Activated naive CD8-positive, alpha-beta T cell (primary cell): ENCODE results near the gene EPHB1.
"Not testable (repeated sequence)": the region's sequence is repeated elsewhere in the genome, so short reads cannot be mapped to it uniquely, and the experiment has no call there.

Source experiments
- H3K27ac Mint-ChIP-seq: one replicate; pipeline ENCODE4 v1.8.0; 2021; ENCODE audit warnings: mixed read lengths
- H3K27me3 Mint-ChIP-seq: one replicate; pipeline ENCODE4 v1.8.0; 2021; ENCODE audit warnings: mixed read lengths
- H3K36me3 Mint-ChIP-seq: one replicate; pipeline ENCODE4 v1.8.0; 2021; ENCODE audit warnings: mixed read lengths
- H3K4me1 Mint-ChIP-seq: one replicate; pipeline ENCODE4 v1.8.0; 2021; ENCODE audit warnings: low read depth, mixed read lengths
- H3K4me3 Mint-ChIP-seq: one replicate; pipeline ENCODE4 v1.8.0; 2021; ENCODE audit warnings: mild to moderate bottlenecking, mixed read lengths
- H3K9me3 Mint-ChIP-seq: one replicate; pipeline ENCODE4 v1.8.0; 2021; ENCODE audit warnings: low read depth, mixed read lengths

The EPHB1 gene

GRCh38 chr3:135109681-135110080, 314.6 kb downstream of the EPHB1 start:
- Mint-ChIP-seq H3K9me3 (no peaks in the 10 kb centered on the region), H3K27me3 (peaks cover 2% of the 10 kb centered on the region), H3K4me3 (no peak overlapping the region), H3K4me1 (no peaks in the 10 kb centered on the region), H3K27ac (no peak overlapping the region), H3K36me3 (no peaks in the 10 kb centered on the region)

GRCh38 chr3:135114551-135114950, 319.5 kb downstream of the EPHB1 start:
- H3K4me1 Mint-ChIP-seq, H3K9me3 Mint-ChIP-seq, H3K4me3 Mint-ChIP-seq, H3K36me3 Mint-ChIP-seq, H3K27ac Mint-ChIP-seq, H3K27me3 Mint-ChIP-seq: not testable (repeated sequence)

- Mint-ChIP-seq H3K27me3 (no peaks in the 10 kb centered on the region), H3K4me3 (no peak overlapping the region), H3K27ac (no peak overlapping the region), H3K36me3 (no peaks in the 10 kb centered on the region), H3K4me1 (no peaks in the 10 kb centered on the region), H3K9me3 (no peaks in the 10 kb centered on the region)
Measured at GRCh38 chr3:135117977-135118376, 322.9 kb downstream of the EPHB1 start.

DNA sequence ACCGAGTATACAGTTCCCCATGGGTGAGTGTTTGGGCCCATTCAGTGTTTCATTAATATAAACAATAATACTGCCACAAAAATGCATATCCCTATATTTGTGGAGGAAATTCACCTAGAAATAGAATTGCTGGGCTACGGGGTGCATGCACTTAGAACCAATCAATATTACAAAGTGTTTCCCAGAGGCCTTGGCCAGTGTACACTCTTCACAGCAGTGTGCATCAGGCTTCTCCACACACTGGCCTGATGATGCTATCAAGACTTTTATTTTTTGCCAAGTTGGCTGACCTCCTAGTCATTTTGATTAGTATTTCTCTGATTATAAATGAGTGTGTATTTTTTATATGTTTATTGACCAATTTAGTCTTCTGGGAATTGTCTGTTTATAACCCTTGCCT, 323.7 kb downstream of the EPHB1 start:
- Mint-ChIP-seq H3K9me3 (no peaks in the 10 kb centered on the region), H3K4me1 (no peaks in the 10 kb centered on the region), H3K36me3 (no peaks in the 10 kb centered on the region), H3K27me3 (no peaks in the 10 kb centered on the region), H3K4me3 (no peak overlapping the region), H3K27ac (no peak overlapping the region)

DNA sequence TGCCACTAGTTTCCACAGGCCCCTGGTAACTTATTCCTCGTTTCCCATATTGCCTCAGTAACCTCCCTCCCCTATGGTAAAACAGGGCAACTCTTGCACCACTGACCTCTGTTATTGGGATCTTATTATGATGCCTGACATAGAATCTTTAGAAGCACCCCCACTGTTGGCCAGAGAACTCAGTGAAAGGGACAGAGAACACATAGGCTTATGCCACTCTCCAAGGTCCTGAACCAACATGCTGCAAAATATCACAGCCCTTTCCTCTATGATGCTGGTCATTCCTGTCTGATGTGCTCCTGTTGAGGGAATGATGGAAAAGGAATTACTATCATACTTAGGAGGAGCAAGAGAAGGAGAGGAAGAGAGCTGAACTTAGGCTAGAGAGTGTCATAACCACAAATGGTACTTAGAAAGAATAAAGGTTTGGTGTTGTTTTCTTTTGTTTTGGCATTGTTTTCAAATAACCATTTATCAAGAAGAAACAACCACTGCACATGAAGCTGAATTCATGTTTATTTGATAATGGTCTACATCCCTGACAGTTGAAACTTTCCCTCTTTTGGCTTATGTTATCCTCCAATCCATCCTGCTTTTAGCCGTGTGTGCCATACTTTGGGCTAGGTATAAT, 330.2 kb downstream of the EPHB1 start:
- H3K4me3 Mint-ChIP-seq = no peak overlapping the region
- no peaks in the 10 kb centered on the region for H3K27me3 Mint-ChIP-seq
- H3K4me1 Mint-ChIP-seq = no peaks in the 10 kb centered on the region
- H3K36me3 Mint-ChIP-seq = no peaks in the 10 kb centered on the region
- H3K27ac Mint-ChIP-seq = no peak overlapping the region
- no peaks in the 10 kb centered on the region for H3K9me3 Mint-ChIP-seq

GRCh38 chr3:135127946-135128470, 332.9 kb downstream of the EPHB1 start:
- Mint-ChIP-seq H3K27ac (no peak overlapping the region), H3K4me3 (no peak overlapping the region), H3K9me3 (no peaks in the 10 kb centered on the region), H3K27me3 (no peaks in the 10 kb centered on the region), H3K4me1 (no peaks in the 10 kb centered on the region), H3K36me3 (no peaks in the 10 kb centered on the region)

DNA sequence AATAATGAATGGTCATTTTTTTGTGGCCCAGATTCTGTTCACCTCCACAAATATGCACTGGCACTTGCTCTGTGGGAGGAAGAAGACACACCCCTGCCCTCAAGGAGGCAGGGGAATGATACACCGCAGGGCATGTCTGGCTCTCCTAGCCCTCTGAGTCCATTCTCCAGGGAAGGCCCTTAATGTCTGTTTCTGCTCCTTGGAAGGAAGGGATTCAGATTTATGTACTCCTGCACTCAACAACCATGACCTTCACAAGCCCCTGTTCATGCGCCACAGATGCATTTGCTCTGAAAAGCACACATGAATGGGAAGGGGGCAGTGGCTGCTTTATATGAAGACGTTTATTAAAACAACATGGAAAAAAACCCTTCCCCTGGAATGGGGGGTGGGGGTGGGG, 333.8 kb downstream of the EPHB1 start:
- no peaks in the 10 kb centered on the region for H3K36me3 Mint-ChIP-seq
- H3K27me3 Mint-ChIP-seq = no peaks in the 10 kb centered on the region
- no peaks in the 10 kb centered on the region for H3K9me3 Mint-ChIP-seq
- H3K27ac Mint-ChIP-seq = no peak overlapping the region
- no peaks in the 10 kb centered on the region for H3K4me1 Mint-ChIP-seq
- no peak overlapping the region for H3K4me3 Mint-ChIP-seq

- no peaks in the 10 kb centered on the region for H3K27me3 Mint-ChIP-seq
Measured at GRCh38 chr3:135131290-135131689, 336.2 kb downstream of the EPHB1 start.

DNA sequence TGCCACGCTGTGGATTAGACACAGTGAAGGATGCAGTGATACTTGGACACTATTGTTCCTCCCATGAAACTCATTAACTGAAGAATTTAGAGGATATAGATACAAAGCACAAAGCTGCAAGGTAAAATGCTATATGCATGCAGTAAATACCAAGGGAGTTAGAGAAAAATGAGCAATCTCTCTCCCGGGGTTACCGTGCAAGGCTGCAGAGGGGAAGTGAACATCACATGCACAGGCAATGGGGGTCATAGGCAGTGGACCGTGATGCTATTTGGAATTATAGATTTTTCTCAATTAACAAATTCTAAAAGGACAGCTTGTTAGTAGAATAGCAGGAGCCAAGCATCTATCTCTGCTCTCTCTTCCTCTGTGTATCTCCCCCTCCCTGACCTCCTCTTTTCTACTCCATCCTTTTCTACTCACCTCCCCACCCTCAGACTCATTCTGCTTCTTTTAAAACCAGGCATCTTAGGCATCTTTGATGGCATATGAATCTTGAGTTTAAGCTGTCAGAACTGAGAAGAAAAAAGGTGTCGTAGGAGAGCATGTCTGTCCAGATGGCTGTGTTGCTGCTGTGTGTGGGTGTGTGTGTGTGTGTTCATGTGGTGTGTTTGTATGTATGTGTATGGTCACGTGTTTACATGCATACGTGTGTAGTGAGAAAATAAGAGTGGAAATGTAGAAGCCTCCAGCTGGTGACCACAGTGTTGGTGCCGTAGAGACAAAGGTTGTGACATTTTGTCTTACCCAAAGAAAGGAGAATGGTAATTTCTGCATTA, 339.0 kb downstream of the EPHB1 start:
- Mint-ChIP-seq H3K27ac (no peak overlapping the region), H3K36me3 (no peaks in the 10 kb centered on the region), H3K4me1 (no peaks in the 10 kb centered on the region)

More at GRCh38 chr3:135131290-135131689, 336.2 kb downstream of the EPHB1 start:
- Mint-ChIP-seq H3K4me3 (no peak overlapping the region), H3K4me1 (no peaks in the 10 kb centered on the region), H3K9me3 (no peaks in the 10 kb centered on the region), H3K36me3 (no peaks in the 10 kb centered on the region), H3K27ac (no peak overlapping the region)

DNA sequence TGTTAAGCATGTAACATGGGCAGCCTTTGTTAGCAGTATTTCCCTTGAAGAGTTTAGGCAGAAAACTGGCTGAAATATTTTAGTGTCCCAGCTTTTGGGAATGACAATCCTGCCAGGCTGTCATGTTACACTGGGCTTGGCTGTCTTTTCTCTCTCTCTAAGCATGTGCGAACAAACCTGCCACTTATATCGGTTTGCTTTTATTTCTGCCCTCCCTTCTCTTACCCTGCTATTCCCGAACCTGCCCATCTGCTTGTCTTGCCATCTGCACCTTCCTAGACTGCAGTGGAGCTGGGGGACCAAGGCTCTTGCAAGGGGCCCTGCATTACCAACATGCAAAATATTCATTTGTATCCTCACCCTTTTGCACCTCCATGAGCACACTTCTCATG, 339.6 kb downstream of the EPHB1 start:
- Mint-ChIP-seq H3K4me3 (no peak overlapping the region), H3K27ac (no peak overlapping the region), H3K36me3 (no peaks in the 10 kb centered on the region), H3K4me1 (no peaks in the 10 kb centered on the region), H3K27me3 (no peaks in the 10 kb centered on the region), H3K9me3 (no peaks in the 10 kb centered on the region)

More for the DNA sequence above, 339.0 kb downstream of the EPHB1 start:
- H3K4me3 Mint-ChIP-seq = no peak overlapping the region
- H3K9me3 Mint-ChIP-seq = no peaks in the 10 kb centered on the region
- H3K27me3 Mint-ChIP-seq = no peaks in the 10 kb centered on the region

DNA sequence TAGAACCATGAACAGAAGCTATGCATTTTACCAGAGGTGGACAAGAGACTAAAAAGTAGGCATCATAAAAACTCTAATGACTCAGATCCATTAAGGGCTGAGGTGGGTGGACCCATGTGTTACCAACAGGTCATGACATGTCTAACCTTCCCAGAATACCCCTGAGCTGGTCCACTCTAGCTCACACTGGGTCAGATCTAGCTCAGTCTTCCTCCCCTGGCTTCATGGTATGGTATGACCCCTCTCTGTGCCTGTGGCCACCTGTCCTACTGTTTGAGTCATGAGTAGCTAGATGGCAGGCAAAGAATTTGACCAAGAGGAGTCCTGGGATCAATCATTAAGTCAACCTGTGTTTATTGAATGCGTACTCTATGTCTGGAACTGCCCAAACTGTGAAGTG, 340.4 kb downstream of the EPHB1 start:
- H3K36me3 Mint-ChIP-seq = no peaks in the 10 kb centered on the region
- H3K27me3 Mint-ChIP-seq = no peaks in the 10 kb centered on the region
- no peak overlapping the region for H3K4me3 Mint-ChIP-seq
- H3K4me1 Mint-ChIP-seq = no peaks in the 10 kb centered on the region
- H3K9me3 Mint-ChIP-seq = no peaks in the 10 kb centered on the region
- no peak overlapping the region for H3K27ac Mint-ChIP-seq

DNA sequence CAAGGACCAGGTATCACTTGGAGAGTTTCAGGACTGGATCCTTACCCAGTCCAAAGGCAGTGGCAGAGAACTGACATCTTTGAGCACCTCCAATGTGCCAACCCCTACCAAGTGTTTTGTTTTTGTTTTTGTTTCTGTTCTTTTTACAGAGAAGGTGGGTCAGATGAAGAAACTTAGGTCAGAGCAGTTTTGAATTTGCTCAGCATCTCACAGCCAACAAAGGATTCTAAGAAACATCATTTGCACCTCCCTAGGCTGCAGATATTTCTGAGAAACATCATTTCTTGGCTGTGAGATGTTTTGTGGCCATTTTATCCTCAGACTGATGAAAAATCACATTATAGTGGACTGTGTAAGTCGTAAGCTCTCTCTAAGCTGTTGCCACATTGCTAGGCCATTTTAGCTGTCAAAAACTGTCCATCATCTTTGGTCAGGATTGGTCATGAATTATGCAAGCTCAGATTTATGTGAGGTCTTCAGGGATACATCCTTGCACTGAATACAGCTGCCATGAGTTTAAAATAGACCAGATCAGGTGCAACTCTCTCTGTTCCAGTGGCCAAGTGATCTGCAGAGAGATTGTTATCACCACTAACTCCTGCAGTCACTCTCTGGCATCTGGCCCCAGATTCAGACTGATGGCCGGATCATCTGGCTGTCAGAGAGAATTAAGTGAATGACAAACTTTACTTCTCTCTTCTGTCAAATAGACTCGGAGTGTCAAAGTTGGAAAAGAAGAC, 341.5 kb downstream of the EPHB1 start:
- Mint-ChIP-seq H3K9me3 (no peaks in the 10 kb centered on the region), H3K27ac (no peak overlapping the region), H3K27me3 (no peaks in the 10 kb centered on the region), H3K4me3 (no peak overlapping the region), H3K36me3 (no peaks in the 10 kb centered on the region), H3K4me1 (no peaks in the 10 kb centered on the region)

GRCh38 chr3:135137296-135137695, 342.2 kb downstream of the EPHB1 start:
- no peaks in the 10 kb centered on the region for H3K36me3 Mint-ChIP-seq
- no peaks in the 10 kb centered on the region for H3K9me3 Mint-ChIP-seq
- no peak overlapping the region for H3K27ac Mint-ChIP-seq
- no peak overlapping the region for H3K4me3 Mint-ChIP-seq
- peaks cover 2% of the 10 kb centered on the region for H3K27me3 Mint-ChIP-seq
- no peaks in the 10 kb centered on the region for H3K4me1 Mint-ChIP-seq

DNA sequence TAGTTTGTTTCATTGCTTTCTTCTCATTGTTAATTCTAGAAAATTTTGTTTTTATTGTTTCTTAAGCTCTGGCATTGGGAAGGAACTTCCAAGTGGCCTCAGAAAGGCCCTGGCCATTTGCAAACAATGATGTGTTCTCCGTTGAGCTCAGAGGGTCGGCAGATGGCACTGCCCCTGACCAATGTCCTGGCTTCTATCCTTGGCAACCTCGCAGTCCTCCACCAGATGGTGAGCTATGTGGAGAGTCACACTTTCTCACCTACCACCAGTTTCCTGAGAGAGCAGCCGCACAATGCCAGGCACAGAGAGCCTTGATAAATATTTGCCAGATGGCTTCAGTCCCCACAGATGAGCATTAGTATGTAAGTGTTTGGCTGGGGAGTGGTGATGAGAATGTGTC, 343.7 kb downstream of the EPHB1 start:
- peaks cover 4% of the 10 kb centered on the region for H3K27me3 Mint-ChIP-seq
- H3K36me3 Mint-ChIP-seq = no peaks in the 10 kb centered on the region
- no peaks in the 10 kb centered on the region for H3K4me1 Mint-ChIP-seq
- H3K4me3 Mint-ChIP-seq = no peak overlapping the region
- H3K27ac Mint-ChIP-seq = no peak overlapping the region
- no peaks in the 10 kb centered on the region for H3K9me3 Mint-ChIP-seq

DNA sequence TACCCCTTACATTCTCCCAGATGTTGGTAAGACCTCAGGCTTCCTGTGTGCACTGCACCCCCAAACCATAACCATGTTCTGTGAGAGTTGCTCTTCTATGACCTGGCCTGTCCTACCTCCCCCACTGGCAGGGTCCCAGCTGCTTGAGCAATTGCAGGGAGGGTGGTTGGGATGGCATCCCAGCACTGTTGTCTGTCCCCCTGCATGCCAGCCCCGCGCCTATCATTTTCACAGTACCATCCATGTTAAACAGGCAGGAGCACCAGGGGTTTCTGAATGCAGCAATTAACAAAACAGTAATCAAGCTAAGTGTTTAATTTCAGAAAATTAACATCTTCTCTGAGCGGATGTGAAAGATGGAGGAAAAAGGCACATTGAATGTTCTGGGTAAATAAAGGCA, 345.5 kb downstream of the EPHB1 start:
- H3K4me3 Mint-ChIP-seq = no peak overlapping the region
- peaks cover 4% of the 10 kb centered on the region for H3K27me3 Mint-ChIP-seq
- H3K9me3 Mint-ChIP-seq = no peaks in the 10 kb centered on the region
- H3K4me1 Mint-ChIP-seq = no peaks in the 10 kb centered on the region
- H3K36me3 Mint-ChIP-seq = no peaks in the 10 kb centered on the region
- H3K27ac Mint-ChIP-seq = no peak overlapping the region
